Gastroesophageal sphincter (tissue), 4 donors: ENCODE results near the gene THADA. TPM values are rescaled to one million over a fixed set of nuclear protein-coding genes. Genes with fewer than 3 reads are reported as not detected.

ENCODE experiments used
- ATAC-seq: fragments of 150-250 bp; one replicate; pipeline ENCODE4 v1.9.1; 2016; ENCODE audit warnings: mild to moderate bottlenecking, moderate library complexity
- H3K27ac ChIP-seq, 4 donors: fragments of 200-600 bp; sonication (generic) in 3 of 4; 1 replicate in 3 of 4; 2 replicates in 1 of 4; pipeline ENCODE4 v1.5.1; 2016 to 2019
- H3K27me3 ChIP-seq: fragments of 200-600 bp; sonication (generic); one replicate; pipeline ENCODE4 v1.5.1; 2019
- H3K36me3 ChIP-seq, 2 donors: fragments of 200-600 bp; sonication (generic); one replicate each; pipeline ENCODE4 v1.5.1; 2019; ENCODE audit warnings: control low read depth in 1 of 2
- H3K4me1 ChIP-seq, 3 donors: fragments of 200-600 bp; sonication (generic); 1 replicate in 2 of 3; 2 replicates in 1 of 3; pipeline ENCODE4 v1.5.1; 2016 to 2019; ENCODE audit warnings: control low read depth in 2 of 3
- H3K4me3 ChIP-seq, 2 donors: fragments of 200-600 bp; sonication (generic); one replicate each; pipeline ENCODE4 v1.5.1; 2019; ENCODE audit warnings: mild to moderate bottlenecking in 1 of 2, moderate library complexity in 1 of 2
- H3K9me3 ChIP-seq, 3 donors: fragments of 200-600 bp; sonication (generic); one replicate each; pipeline ENCODE4 v1.5.1; 2017 to 2019; ENCODE audit warnings: control low read depth in 2 of 3
- CTCF ChIP-seq, 4 experiments: fragments of 200-600 bp in 2 of 4; fragments of 450-650 bp in 2 of 4; sonication (generic) in 1 of 4; IDR thresholded peaks; one replicate each; pipeline ENCODE4 v1.5.1; 2017 to 2019; ENCODE audit warnings: antibody characterized with exemption in 4 of 4, mild to moderate bottlenecking in 2 of 4, moderate library complexity in 2 of 4
- EP300 ChIP-seq: sonication (generic); formaldehyde crosslinking; IDR thresholded peaks from one replicate; pipeline ENCODE4 v1.6.1; 2017; ENCODE audit warnings: antibody characterized with exemption, mild to moderate bottlenecking
- POLR2A ChIP-seq, 2 donors: fragments of 450-650 bp; IDR thresholded peaks; one replicate each; pipeline ENCODE4 v1.6.1; 2017; ENCODE audit warnings: antibody characterized with exemption in 2 of 2, mild to moderate bottlenecking in 2 of 2, moderate library complexity in 1 of 2
- POLR2AphosphoS5 ChIP-seq: sonication (generic); formaldehyde crosslinking; IDR thresholded peaks from one replicate; pipeline ENCODE4 v1.6.1; 2017; ENCODE audit warnings: antibody characterized with exemption
- WGBS, 2 donors: methylation state at CpG; one replicate each; pipeline ENCODE4 v1.1.5; 2018; ENCODE audit warnings: low coverage in 1 of 2; 5-methylcytosine and 5-hydroxymethylcytosine counted together
- total RNA-seq, 4 donors: library from RNA; depleted of rRNA; stranded (reverse); fragments of >200 nt; gene quantifications; one replicate each; pipeline ENCODE4 v1.1.0, GENCODE V29; 2016

The THADA gene
- total RNA-seq, 4 donors from 2014 or later, result 19.7 to 34.4 (median 22.3) TPM

- Histone ChIP-seq H3K4me3 (no peak overlapping the region), H3K27me3 (no peaks in the 10 kb centered on the region), H3K4me1 (peaks cover 0 to 9% (median 0%) of the 10 kb centered on the region in 3 donors), H3K36me3 (no peaks in the 10 kb centered on the region), H3K27ac (no peak overlapping the region), H3K9me3 (no peaks in the 10 kb centered on the region)
- 49 to 80% methylated on average over 2 to 9 of the region's 14 CpGs for WGBS, 2 donors
- TF ChIP-seq CTCF (IDR thresholded peaks at IDR 0.05) (peak; percentile 68 to 83 (median 76)), POLR2AphosphoS5 (no peak), POLR2A (IDR thresholded peaks at IDR 0.05) (no peak), EP300 (no peak)
- peak; percentile 84 for ATAC-seq
These were observed 16.4 kb upstream of the THADA start for GRCh38 chr2:43611987-43612894.

GRCh38 chr2:43610361-43610760 is 14.5 kb upstream of the THADA start:
- TF ChIP-seq POLR2A (IDR thresholded peaks at IDR 0.05) (no peak), CTCF (IDR thresholded peaks at IDR 0.05) (no peak), EP300 (no peak), POLR2AphosphoS5 (no peak)
- Histone ChIP-seq H3K4me3 (no peak overlapping the region), H3K27ac (no peak overlapping the region), H3K36me3 (no peaks in the 10 kb centered on the region), H3K4me1 (peaks cover 0 to 9% (median 0%) of the 10 kb centered on the region in 3 donors), H3K9me3 (no peaks in the 10 kb centered on the region), H3K27me3 (no peaks in the 10 kb centered on the region)
- no peak for ATAC-seq
- 87 to 89% methylated on average over 4 of the region's 4 CpGs for WGBS, 2 donors

GRCh38 chr2:43609290-43609918 is 13.6 kb upstream of the THADA start:
- peak; percentile 44 for ATAC-seq
- no peaks in the 10 kb centered on the region for H3K27me3 ChIP-seq
- H3K9me3 ChIP-seq, result no peaks in the 10 kb centered on the region
- no peak overlapping the region for H3K4me3 ChIP-seq
- 36 to 60% methylated on average over 3 to 5 of the region's 6 CpGs for WGBS, 2 donors
- H3K27ac ChIP-seq, result no peak overlapping the region
- TF ChIP-seq CTCF (IDR thresholded peaks at IDR 0.05), result peak; percentile 57 to 69 (median 68)
- no peak for TF ChIP-seq POLR2AphosphoS5
- no peaks in the 10 kb centered on the region for H3K36me3 ChIP-seq
- H3K4me1 ChIP-seq, result peaks cover 0 to 9% (median 0%) of the 10 kb centered on the region in 3 donors

GRCh38 chr2:43605851-43606250 is 10.0 kb upstream of the THADA start:
- ATAC-seq, result no peak
- H3K4me3 ChIP-seq, result no peak overlapping the region
- H3K27me3 ChIP-seq, result no peaks in the 10 kb centered on the region
- no peaks in the 10 kb centered on the region for H3K9me3 ChIP-seq
- H3K4me1 ChIP-seq, result peaks cover 0 to 5% (median 0%) of the 10 kb centered on the region in 3 donors
- no peak overlapping the region for H3K27ac ChIP-seq
- WGBS, 2 donors, result 76 to 81% methylated on average over 3 to 5 of the region's 5 CpGs
- TF ChIP-seq CTCF (IDR thresholded peaks at IDR 0.05) (no peak), POLR2AphosphoS5 (no peak), POLR2A (IDR thresholded peaks at IDR 0.05) (no peak), EP300 (no peak)
- H3K36me3 ChIP-seq, result no peaks in the 10 kb centered on the region
